GM12878 (cell line): ENCODE data around the gene OR7E24. TPM values are rescaled to one million over a fixed set of nuclear protein-coding genes. Genes with fewer than 3 reads are reported as not detected.
"Not testable (repeated sequence)": the region's sequence is repeated elsewhere in the genome, so short reads cannot be mapped to it uniquely, and the experiment has no call there.

ENCODE experiments used
- ATAC-seq: fragments of 200-7000 bp; cut with Tn5 transposase; 3 replicates; pipeline ENCODE4 v1.9.1; 2020; ENCODE audit warnings: mild to moderate bottlenecking, moderate library complexity
- BruUV-seq: library from RNA; stranded (reverse); fragments of 400-500 nt; replicated peaks from 2 replicates; lab custom pipeline; 2021; lab: Mats Ljungman, UMichigan
- CTCF ChIA-PET: fragments of 300-600 bp; sonication (Branson Sonifier 250); formaldehyde crosslinking; extraction: SDS; loops from one replicate; lab custom pipeline; 2021; ENCODE audit warnings: inconsistent platforms; lab: Yijun Ruan, JAX
- POLR2A ChIA-PET: fragments of 350-600 bp; formaldehyde crosslinking; extraction: SDS; loops from one replicate; lab custom pipeline; 2021; ENCODE audit warnings: inconsistent platforms; lab: Charles Lee
- RAD21 ChIA-PET: fragments of 300-600 bp; sonication (Branson Sonifier 250); formaldehyde crosslinking; loops from one replicate; lab custom pipeline; 2023; ENCODE audit warnings: antibody characterized with exemption; ENCODE audit not compliant: unreplicated experiment; lab: Charles Lee
- SMC1A ChIA-PET: fragments of 300-600 bp; sonication (Branson Sonifier 250); formaldehyde crosslinking; loops from one replicate; lab custom pipeline; 2023; ENCODE audit not compliant: unreplicated experiment, uncharacterized antibody; lab: Charles Lee
- DNase-seq: peaks from one replicate; pipeline ENCODE4 v3.0.0-alpha.2; 2011; ENCODE audit warnings: low read depth, low spot score
- FAIRE-seq: peaks from 3 replicates; lab custom pipeline; 2011; peaks lifted over from hg19 to GRCh38; lab: Jason Lieb, UNC
- H2AFZ ChIP-seq: 2 replicates; pipeline ENCODE4 v1.6.0; 2011; ENCODE audit warnings: low read depth, low read length, control low read depth; ENCODE audit not compliant: control insufficient read depth
- H3K27ac ChIP-seq: 2 replicates; pipeline ENCODE4 v1.5.1; 2011; ENCODE audit warnings: control low read depth; ENCODE audit not compliant: control insufficient read depth, insufficient read depth
- H3K27me3 ChIP-seq, 2 experiments: replicated peaks in 1 of 2; 2 replicates each; pipeline versions ENCODE4 v1.6.0 to v1.6.1; 2011; ENCODE audit warnings: low read length in 1 of 2; ENCODE audit not compliant: control insufficient read depth in 2 of 2, insufficient read depth in 2 of 2
- H3K36me3 ChIP-seq, 2 experiments: 2 replicates each; pipeline ENCODE4 v1.5.1; 2011; ENCODE audit warnings: low read length in 1 of 2; ENCODE audit not compliant: control insufficient read depth in 2 of 2, insufficient read depth in 2 of 2
- H3K4me1 ChIP-seq: 2 replicates; pipeline ENCODE4 v1.6.1; 2011; ENCODE audit warnings: mild to moderate bottlenecking, low read length, moderate library complexity, mixed read lengths; ENCODE audit not compliant: control insufficient read depth, insufficient read depth
- H3K4me2 ChIP-seq: 2 replicates; pipeline ENCODE4 v1.6.0; 2011; ENCODE audit warnings: control low read depth; ENCODE audit not compliant: control insufficient read depth, insufficient read depth
- H3K4me3 ChIP-seq: fragments of 200-600 bp; sonication (generic); 2 replicates; pipeline ENCODE4 v1.5.1; 2016
- H3K79me2 ChIP-seq: 2 replicates; pipeline ENCODE4 v1.6.0; 2011; ENCODE audit warnings: low read length; ENCODE audit not compliant: control insufficient read depth, insufficient read depth
- H3K9ac ChIP-seq: 2 replicates; pipeline ENCODE4 v1.8.0; 2011; ENCODE audit warnings: low read length, control low read depth, mixed read lengths; ENCODE audit not compliant: control insufficient read depth, insufficient read depth
- H3K9me3 ChIP-seq: replicated peaks from 3 replicates; pipeline ENCODE4 v1.5.1; 2011; ENCODE audit warnings: mild to moderate bottlenecking, low read length; ENCODE audit not compliant: control insufficient read depth, insufficient read depth
- H4K20me1 ChIP-seq: 2 replicates; pipeline ENCODE4 v1.6.0; 2011; ENCODE audit not compliant: control insufficient read depth, insufficient read depth
- ATF2 ChIP-seq: IDR thresholded peaks from 2 replicates; pipeline ENCODE4 v1.6.1; 2012; ENCODE audit warnings: low read length, inconsistent platforms
- CBX5 ChIP-seq: sonication (generic); IDR thresholded peaks from 2 replicates; pipeline ENCODE4 v1.6.1; 2016; ENCODE audit warnings: low read depth, moderate library complexity, mild to moderate bottlenecking, inconsistent platforms
- HDAC2 ChIP-seq: fragments of 200-600 bp; sonication (generic); IDR thresholded peaks from 2 replicates; pipeline ENCODE4 v1.6.1; 2017
- JUND ChIP-seq: IDR thresholded peaks from 2 replicates; pipeline ENCODE4 v1.6.1; 2012; ENCODE audit warnings: low read depth, mild to moderate bottlenecking, low read length, improper control_type of control experiment, moderate library complexity
- MEF2B ChIP-seq: fragments of 450-650 bp; IDR thresholded peaks from 2 replicates; pipeline ENCODE4 v1.6.1; 2018; ENCODE audit warnings: mild to moderate bottlenecking, moderate library complexity; ENCODE audit not compliant: partially characterized antibody, poor library complexity, severe bottlenecking
- MXI1 ChIP-seq: fragments of 150-350 bp; IDR thresholded peaks from 2 replicates; pipeline ENCODE4 v1.6.1; 2011; ENCODE audit warnings: low read depth, mild to moderate bottlenecking, inconsistent platforms, low read length, improper control_type of control experiment
- NBN ChIP-seq: fragments of 450-650 bp; IDR thresholded peaks from 2 replicates; pipeline ENCODE4 v1.6.1; 2016
- NR2C1 ChIP-seq: fragments of 450-650 bp; IDR thresholded peaks from 2 replicates; pipeline ENCODE4 v1.6.1; 2017; ENCODE audit warnings: antibody characterized with exemption, mild to moderate bottlenecking, moderate library complexity
- NRF1 ChIP-seq: conservative IDR thresholded peaks from 2 replicates; pipeline ENCODE4 v1.6.1; 2011; ENCODE audit warnings: mild to moderate bottlenecking, low read depth, low read length, improper control_type of control experiment
- PAX8 ChIP-seq: fragments of 450-650 bp; IDR thresholded peaks from 2 replicates; pipeline ENCODE4 v1.6.1; 2017; ENCODE audit warnings: mild to moderate bottlenecking, moderate library complexity
- POLR2AphosphoS2 ChIP-seq: IDR thresholded peaks from 2 replicates; pipeline ENCODE4 v1.6.1; 2011; ENCODE audit warnings: low read depth, mild to moderate bottlenecking, low read length, improper control_type of control experiment, moderate library complexity
- POLR2AphosphoS5 ChIP-seq: IDR thresholded peaks from 2 replicates; pipeline ENCODE4 v1.6.1; 2011; ENCODE audit warnings: mild to moderate bottlenecking, low read length, inconsistent platforms
- SIX5 ChIP-seq: IDR thresholded peaks from 2 replicates; pipeline ENCODE4 v1.6.1; 2011; ENCODE audit warnings: mild to moderate bottlenecking, low read depth, low read length, moderate library complexity; ENCODE audit not compliant: severe bottlenecking
- SMARCA5 ChIP-seq: fragments of 450-650 bp; IDR thresholded peaks from 2 replicates; pipeline ENCODE4 v1.6.1; 2017; ENCODE audit warnings: mild to moderate bottlenecking
- YBX1 ChIP-seq: fragments of 450-650 bp; IDR thresholded peaks from 2 replicates; pipeline ENCODE4 v1.6.1; 2016; ENCODE audit warnings: antibody characterized with exemption
- ZZZ3 ChIP-seq: IDR thresholded peaks from 2 replicates; pipeline ENCODE4 v1.6.1; 2011; ENCODE audit warnings: low read depth; ENCODE audit not compliant: control insufficient read depth, insufficient read length
- WGBS: methylation state at CpG from one replicate; pipeline ENCODE4 v1.1.6; 2016; ENCODE audit warnings: low lambda C conversion rate; ENCODE audit not compliant: insufficient replicate concordance, insufficient coverage; ENCODE audit errors: missing lambda C conversion rate; 5-methylcytosine and 5-hydroxymethylcytosine counted together
- in situ Hi-C: fragments of 300-500 bp; cut with MboI; formaldehyde crosslinking; loops from 9 replicates; pipeline ENCODE4 v1.14.3; 2018; ENCODE audit warnings: mixed read lengths
- intact Hi-C: fragments of 100-400 bp; cut with micrococcal nuclease; formaldehyde crosslinking; loops from one replicate; pipeline ENCODE4 v1.14.2; 2022; ENCODE audit not compliant: unreplicated experiment
- polyA plus RNA-seq, 11 experiments: library from polyadenylated mRNA; depleted of rRNA in 4 of 11; unstranded in 6 of 11; stranded (reverse) in 5 of 11; fragments of >200 nt; fragmentation: Nextera tagmentation in 4 of 11; fragmentation: Illumina TruSeq in 1 of 11; extraction: Ambion mirVana in 4 of 11; extraction: Trizol in 1 of 11; gene quantifications; 1 replicate in 1 of 11; 2 replicates in 10 of 11; pipeline versions ENCODE4 v1.2.1 to v1.2.3, GENCODE V29; 2011 to 2016; ENCODE audit warnings: inconsistent platforms in 2 of 11, missing spikeins in 2 of 11, low read depth in 1 of 11
- total RNA-seq, 4 experiments: library from RNA; depleted of rRNA in 3 of 4; stranded (reverse); fragments of >200 nt in 3 of 4; fragmentation: Illumina TruSeq in 1 of 4; extraction: Trizol in 1 of 4; gene quantifications; 2 replicates each; pipeline versions ENCODE4 v1.2.1 to v1.2.3, GENCODE V29; 2013 to 2021

The OR7E24 gene
- total and polyA plus RNA-seq, 10 of the 15 experiments (the other 5 are each of a cell fraction or from before 2014, with no cell fraction given) = not detected

- H3K4me1 ChIP-seq, SMC1A ChIA-PET, intact Hi-C loops, H4K20me1 ChIP-seq, H3K4me2 ChIP-seq, in situ Hi-C loops, H3K79me2 ChIP-seq, DNase-seq, POLR2A ChIA-PET, RAD21 ChIA-PET, CTCF ChIA-PET, BruUV-seq, H3K4me3 ChIP-seq, H3K36me3 ChIP-seq, H3K27ac ChIP-seq, FAIRE-seq, ATAC-seq, H3K9ac ChIP-seq, H3K27me3 ChIP-seq, H3K9me3 ChIP-seq, H2AFZ ChIP-seq: not testable (repeated sequence)
- WGBS = 82% methylated on average over 32 of the region's 38 CpGs
Measured at GRCh38 chr19:9283485-9283884, 32.8 kb downstream of the OR7E24 start.

- RAD21 ChIA-PET = no interaction called here
- no peaks in the 10 kb centered on the region for H3K27me3 ChIP-seq
- 95% methylated on average over 2 of the region's 2 CpGs for WGBS
- no peak overlapping the region for H3K27ac ChIP-seq
- TF ChIP-seq POLR2AphosphoS2 (no peak), NR2C1 (no peak), NBN (no peak), CBX5 (no peak), PAX8 (no peak), ATF2 (no peak), JUND (no peak), POLR2AphosphoS5 (no peak), SIX5 (no peak), ZZZ3 (no peak), SMARCA5 (no peak), HDAC2 (no peak), YBX1 (no peak), MXI1 (no peak), MEF2B (no peak), NRF1 (no peak)
- BruUV-seq = no TSS peak
- peaks cover 4% of the 10 kb centered on the region; the same call in 1 of the 3 replicates for H3K9me3 ChIP-seq
- FAIRE-seq (no peak), ATAC-seq (no peak), DNase-seq (no peak)
- SMC1A ChIA-PET = no interaction called here
- H3K9ac ChIP-seq = no peak overlapping the region
- no peaks in the 10 kb centered on the region for H3K36me3 ChIP-seq
- no peaks in the 10 kb centered on the region for H3K4me1 ChIP-seq
- intact Hi-C loops = no loop called here
- POLR2A ChIA-PET = no interaction called here
- no peak overlapping the region for H3K4me2 ChIP-seq
- no peaks in the 10 kb centered on the region for H4K20me1 ChIP-seq
- in situ Hi-C loops = no loop called here
- H3K79me2 ChIP-seq = no peaks in the 10 kb centered on the region
- H3K4me3 ChIP-seq = no peak overlapping the region
- no peak overlapping the region for H2AFZ ChIP-seq
- CTCF ChIA-PET = no interaction called here
Measured at GRCh38 chr19:9289231-9289884, 38.6 kb downstream of the OR7E24 start.
